HG03025 (cell line): ENCODE measurements around the gene SH3GL1.

Experiments
- ATAC-seq: cut with Tn5 transposase; IDR thresholded peaks from one replicate; pipeline ENCODE4 v1.9.1; 2021; ENCODE audit warnings: mild to moderate bottlenecking, moderate library complexity; ENCODE audit not compliant: unreplicated experiment, low FRiP score

Gene SH3GL1, protein sequence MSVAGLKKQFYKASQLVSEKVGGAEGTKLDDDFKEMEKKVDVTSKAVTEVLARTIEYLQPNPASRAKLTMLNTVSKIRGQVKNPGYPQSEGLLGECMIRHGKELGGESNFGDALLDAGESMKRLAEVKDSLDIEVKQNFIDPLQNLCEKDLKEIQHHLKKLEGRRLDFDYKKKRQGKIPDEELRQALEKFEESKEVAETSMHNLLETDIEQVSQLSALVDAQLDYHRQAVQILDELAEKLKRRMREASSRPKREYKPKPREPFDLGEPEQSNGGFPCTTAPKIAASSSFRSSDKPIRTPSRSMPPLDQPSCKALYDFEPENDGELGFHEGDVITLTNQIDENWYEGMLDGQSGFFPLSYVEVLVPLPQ

DNA sequence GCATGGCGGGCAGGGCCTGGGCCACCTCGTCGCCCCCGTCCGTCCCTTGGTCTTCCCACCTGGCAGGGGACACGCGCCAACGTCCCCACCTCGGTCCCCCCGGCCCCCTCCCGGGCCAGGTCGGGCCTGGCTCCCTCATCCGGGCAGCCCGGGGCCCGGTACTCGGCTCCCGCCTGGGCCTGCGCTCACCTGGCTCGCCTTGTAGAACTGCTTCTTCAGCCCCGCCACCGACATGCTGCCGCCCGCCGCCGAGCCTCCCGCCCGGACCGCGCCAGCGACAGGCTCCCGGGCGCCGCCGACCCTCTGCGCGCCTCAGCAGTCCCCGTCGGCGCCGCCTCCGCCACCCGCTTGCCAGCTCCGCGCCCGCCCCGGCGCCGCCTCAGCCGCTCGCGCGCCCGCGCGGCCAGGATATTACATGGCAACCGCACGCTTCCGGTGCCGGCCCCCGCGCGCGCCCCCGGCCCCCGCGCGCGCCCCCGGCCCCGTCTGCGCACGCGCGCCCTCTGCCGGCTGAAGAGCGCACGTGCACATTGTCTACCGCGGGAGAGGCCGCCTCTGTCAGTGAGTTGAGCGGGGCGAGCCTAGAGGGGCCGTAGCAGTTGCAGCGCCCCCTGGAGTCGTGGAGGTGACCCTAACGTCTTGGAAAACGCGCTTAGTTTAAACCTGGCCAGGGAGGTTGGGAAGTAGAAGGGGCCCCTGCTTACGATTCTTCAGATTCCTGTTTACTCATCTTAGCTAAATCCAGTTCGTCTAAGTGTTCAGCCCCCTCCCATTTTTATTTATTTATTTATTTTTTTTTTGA, at the start of gene SH3GL1:
Gene SH3GL1 (minus strand): TSS at position 413 of the 802 bp plus-strand sequence. CDS start 179 bp downstream, at position 234.
- peak; percentile 46 for ATAC-seq

DNA sequence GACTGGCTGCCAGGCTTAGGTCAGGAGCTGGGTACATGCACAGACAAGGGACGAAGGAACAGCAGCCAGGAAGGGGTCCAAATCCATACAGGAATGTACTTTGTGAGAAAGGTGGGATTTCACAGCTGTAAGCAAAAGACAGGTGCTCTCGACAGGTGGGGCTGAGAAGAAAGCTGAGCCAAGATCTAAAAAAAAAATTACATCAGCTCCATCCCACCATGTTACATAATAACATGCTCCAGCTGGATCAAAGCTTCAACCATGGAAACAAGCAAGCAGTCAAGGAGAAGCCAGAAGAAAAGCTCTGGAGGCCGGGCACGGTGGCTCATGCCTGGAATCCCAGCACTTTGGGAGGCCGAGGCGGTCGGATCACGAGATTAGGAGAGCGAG, 49.3 kb upstream of the SH3GL1 start:
- ATAC-seq = no peak

DNA sequence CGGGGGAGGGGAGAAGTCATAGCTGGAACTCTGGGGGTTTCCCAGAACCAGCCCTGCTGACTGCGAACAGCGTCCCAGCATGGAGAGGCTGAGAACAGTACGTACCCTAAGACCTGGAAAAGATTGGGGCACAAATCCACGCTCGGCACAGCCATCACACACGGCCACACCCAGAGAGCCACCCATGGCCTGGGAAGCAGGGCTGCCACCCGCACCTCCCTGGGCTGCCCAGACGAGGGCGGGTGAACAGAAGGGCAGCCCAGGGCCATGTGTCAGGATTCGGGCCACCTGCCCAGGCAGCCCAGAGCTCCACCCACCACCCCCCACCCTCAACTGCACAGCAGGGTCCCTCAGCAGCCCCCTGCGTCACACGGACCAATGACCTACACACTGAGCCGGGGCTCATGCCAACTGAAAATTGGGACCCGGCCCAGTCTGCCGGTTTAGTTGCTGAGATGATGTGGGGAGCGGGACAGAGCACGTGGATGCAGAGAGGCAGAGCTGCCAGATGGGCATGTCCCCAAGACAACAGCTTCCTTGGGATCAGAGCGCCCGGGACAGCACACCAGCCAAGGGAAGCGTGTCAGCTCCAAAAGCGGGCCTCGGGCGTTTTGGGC, 48.8 kb upstream of the SH3GL1 start:
- no peak for ATAC-seq

DNA sequence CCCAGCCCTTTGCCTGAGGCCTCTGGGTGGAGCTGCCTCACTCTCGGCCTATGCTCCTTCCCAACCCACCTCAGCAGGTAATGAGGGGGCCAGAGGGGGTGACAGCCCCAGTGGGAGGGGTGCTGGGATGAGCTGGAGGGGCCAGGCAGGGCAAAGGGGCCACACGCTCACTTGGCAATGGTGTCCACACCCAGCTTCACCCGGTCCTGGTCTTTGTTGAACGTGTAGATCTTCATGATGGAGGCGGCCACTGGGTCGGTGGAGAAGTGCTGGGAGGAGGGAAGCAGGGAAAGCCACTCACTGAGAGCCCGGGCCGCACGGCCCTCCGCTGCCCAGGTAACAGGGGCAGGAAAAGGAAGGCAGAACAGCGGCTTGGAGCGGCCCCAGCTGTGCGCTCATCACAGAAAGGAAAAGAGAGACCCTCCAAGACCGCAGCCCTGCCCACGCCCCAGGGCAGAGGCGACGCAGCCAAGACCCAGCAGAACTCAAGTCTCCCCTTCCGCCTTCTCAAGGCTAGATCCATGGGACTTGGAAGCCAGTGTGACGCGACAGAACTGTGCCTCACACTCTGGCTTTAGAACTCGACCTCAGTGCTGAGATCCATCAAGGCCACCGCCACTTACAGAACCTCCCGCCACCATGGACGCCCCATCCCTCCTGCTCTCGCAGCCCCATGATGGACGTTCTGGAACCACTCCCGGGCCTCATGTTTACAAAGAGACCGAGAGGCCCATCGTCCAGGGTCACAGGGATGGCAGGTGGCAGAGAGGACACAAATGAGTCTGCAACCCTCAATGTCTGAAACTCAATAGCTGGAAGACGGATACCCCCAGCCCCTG, 48.0 kb upstream of the SH3GL1 start:
- ATAC-seq = no peak

DNA sequence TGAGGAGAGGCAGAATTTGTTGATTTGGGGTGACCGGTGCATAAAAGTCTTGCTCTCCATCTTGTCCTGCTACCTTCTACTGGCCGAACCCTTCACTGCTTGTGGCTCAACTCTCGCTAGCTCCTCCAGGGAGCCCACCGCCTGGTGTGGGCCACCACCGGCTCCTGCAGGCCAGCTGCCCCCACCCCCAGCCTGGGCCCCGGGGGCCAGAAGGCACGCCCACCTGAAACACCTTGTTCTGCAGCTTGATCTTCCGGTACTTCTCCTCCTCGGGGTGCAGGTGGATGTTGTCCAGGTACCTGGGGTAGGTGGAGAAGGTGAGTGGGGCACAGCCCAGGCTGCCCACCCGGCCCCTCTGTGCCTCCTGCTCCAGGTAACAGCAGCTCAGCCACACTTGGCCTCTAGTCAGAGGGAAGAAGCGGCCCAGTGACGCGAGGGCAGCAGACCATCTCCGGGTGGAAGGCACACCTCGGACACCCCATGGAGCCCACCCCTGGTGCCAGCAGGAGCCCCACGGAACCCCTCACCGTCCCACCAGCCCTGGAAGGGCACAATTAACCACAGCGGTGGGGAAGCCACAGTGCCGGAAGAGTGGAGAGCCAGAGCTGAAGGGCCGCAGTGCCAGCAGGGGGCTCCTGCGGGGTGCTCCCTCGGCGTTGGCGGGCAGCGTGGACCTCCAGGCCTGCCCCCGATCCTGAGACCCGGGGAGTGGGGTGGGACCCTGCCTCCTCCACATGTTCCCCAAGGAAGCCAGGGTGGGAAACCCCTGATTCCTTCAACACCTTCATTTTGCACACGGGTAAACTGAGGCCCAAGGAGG, 47.2 kb upstream of the SH3GL1 start:
- no peak for ATAC-seq

DNA sequence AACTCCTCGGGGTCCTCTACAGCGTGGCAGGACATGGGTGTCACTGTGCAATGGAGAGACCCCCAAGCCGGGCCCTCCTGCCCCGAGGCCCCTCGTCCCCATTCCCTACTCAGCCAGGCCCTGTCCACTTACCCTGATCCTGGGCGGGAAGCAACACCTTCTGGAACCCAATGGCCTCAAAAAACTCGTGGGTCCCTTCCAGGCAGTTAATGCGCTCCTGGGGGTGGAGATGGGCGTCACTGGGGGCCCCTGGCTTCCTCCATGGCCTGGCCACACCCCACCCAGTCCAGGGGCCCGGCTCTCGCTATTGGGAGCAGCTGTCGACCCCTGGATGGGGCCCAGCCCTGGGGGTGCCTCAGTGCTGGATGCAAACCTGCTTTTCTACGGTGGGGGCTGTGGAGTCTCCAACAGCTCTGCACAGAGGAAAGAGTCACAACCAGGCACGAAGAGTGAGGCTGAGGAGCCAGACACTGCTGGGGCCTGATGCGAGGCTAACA, 46.4 kb upstream of the SH3GL1 start:
- ATAC-seq = no peak

DNA sequence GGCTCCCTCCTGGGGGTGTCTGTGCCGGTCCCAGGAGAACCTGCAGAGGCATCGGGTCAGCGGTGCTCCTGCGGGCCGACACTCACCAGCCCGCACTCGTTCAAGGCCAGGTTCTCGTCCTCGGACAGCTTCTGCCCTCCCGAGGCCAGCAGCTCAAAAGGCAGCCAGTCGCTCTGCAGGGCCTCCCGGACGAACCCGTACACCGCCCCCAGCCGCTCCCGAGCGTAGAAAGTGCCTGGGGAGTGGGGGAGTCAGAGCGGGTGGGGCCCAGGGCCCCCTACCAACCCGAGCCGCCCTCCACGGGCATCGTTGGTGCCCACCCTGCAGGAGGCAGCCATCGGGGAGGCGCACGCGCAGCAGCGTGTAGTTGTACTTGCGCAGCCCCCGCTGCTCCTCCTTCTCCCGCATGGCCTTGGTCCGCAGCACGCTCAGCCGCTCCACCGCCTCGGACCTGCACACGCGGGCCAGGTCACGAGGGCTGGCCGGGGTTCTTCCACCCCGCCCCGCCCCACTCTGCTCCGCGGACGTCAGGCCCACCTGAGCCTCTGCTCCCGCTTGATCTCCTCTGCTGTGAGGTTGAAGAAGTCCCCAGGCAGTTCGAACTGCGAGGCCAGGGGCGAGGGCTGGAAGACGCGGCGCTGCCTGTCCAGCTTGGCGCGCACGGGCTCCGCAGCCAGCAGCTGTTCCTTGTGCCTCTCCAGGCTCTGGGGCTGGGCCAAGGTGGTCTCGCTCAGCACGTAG, 45.8 kb upstream of the SH3GL1 start:
- ATAC-seq = no peak

DNA sequence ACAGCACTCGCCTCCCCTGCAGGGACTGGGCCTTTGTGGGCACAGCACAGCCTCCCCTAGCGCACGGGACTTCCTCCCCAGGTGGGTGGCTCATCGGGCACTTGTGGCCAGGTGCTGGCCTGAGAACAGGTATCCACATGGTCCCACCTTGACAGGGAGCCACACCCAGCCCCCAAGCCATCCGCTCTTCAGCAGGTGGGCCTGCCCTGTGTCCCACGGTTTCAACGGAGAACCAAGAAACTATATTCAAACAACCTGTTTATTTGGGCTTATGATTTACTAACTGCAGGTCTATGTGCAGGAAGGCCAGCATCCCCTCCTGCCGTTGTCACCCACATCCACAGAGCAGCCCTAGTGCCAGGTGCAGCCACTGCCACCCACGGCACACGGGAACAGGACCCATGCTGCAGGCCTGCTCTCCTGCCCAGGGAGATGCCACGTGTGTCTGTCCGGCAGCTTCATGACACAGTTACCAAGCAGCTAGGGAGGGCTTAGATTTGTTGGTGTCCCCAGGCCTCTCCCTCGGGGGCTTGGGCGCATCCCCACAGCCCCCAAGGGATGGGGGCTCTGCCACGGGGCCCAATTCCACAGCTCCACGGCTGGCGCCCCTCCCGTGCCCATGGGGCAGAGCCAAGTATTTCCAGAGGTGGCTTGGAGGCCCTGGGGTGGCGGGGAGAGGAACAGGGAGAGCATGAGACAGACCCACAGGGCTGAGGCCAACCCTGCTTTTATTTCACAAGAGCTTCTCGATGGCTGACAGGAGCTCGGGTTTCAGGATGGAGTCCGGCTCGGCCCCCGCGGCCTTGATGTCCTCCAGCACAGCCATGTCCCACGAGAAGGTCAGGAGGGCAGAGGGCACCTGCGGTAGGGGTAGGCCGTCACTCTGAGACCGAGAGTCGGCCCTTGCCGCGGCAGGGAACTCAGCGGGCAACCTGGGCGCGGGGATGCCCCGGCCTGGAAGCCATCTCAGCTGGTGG, 44.7 kb upstream of the SH3GL1 start:
- no peak for ATAC-seq

DNA sequence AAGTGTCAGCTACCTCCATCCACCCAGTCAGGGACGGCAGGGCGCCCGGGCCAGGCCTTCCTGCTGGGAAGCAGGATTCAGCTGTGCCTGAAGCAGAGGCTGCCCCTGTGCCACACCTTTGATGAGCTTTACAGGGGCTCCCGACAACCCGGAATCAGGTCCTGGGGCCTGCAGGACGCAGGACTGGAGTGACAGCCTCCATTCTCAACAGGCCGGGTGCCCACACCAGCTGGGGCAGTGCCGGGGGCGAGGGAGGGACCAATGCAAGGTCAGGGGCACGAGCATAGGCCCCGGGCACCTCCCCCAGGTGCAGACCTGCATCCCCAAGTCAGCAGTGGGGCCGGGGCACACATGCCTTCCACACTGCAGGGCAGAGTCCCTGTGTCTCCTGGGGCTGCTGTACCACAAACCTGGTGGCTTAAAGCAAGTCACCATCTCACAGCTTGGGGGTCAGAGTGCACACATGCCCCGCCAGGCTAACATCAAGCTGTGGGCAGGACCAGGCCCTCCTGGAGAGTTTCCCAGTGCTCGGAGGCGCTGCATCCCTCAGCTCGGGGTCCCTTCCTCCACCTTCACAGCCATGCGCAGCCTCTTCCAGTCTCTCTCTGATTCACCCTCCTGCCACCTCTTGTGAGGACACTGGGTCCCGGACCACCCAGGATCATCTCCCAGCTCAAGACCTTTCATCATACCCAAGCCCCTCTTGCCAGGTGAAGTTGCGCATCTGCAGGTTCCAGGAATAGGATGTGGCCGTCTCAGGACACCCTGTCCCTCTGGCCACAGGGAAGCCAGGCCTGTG, 43.8 kb upstream of the SH3GL1 start:
- ATAC-seq = no peak

DNA sequence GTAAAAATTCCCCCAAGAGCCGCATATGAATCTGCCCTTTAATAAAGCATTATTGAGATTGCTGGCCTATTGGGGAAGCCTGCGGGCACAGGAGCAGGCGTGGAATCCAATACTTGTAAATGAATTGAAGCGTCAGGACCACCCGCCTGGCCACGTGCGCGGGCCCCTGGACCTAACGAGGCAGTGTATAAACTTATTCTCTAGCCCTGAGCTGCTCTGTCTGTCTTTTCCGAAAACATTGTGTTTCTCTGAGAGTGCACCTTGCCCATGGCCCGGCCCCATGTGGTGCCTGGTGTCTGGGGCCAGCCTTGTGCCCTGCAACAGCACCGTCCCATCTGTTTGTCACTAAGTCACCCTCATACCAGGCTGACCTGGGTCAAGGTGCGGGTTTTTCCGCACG, 42.8 kb upstream of the SH3GL1 start:
- ATAC-seq = no peak

DNA sequence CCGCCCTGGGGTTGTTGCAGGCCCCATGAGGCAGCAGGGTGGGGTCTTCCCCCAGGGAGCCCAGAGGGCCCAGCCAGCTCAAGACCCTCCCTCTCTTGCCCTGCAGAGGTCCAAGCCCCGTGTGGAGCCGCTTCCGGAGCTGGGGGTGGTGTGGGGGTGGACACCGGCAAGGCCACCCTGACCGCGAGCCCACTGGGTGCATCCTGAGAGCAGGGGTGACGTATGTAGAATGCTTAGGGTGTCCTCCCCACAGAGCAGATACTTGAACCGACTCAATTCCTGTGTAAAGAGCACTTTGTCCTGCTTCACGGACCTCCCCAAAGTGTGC, 42.4 kb upstream of the SH3GL1 start:
- no peak for ATAC-seq

DNA sequence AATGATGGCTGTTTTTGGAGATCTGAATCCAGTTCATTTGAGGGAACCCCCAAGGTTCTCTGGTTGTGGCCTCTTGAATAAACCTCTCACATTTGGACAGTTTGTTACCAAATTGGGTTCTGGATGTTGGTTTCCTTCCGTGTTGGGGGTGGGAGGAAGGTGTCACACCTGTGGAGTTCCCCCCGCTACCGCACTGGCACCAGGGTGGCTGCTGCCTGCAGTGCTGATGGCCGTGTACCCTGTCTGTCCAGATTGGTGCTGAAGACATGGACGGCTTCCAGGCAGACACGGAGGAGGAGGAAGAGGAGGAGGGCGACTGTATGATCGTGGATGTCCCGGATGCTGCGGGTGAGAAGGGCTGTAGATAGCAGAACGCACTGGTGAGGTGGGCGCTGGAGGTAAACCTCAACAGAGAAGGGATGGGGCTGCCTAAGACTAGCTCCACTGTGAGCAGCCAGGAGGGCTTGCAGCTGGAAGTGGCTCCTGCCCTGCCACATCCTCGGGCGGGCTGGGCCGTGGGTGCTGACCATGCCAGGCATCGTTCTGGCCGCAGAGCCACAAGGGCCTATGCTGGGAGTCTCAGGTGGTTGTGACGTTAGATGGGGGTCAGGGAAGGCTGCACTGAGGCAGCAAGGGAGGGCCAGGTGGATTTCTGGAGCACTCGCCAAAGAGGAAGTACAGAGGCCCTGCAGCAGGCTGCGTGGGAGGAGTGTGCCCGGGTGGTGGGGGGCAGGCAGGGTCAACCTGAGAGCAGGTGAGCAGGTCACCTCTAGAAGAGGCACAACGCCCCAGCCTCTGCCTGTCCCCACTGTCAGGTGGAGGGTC, 41.9 kb upstream of the SH3GL1 start:
- no peak for ATAC-seq

DNA sequence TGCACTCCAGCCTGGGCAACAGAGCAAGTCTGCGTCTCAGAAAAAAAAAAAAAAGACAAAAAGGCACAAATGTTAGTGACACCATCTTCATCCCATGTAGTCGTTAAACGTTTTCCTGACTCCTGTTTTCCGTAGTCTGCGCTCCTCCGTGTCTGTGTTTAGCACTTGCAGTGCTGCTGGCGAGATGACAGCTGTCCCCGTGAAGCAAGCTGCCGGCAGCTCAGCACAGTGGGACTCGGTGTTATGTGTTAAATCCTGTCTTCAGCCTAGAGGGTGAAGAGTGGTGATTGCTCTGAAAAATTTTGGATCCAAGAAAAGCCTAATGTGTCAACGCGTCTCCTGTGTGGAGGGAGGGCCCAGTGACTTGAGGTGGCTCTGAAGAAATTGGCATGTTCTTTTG, 38.9 kb upstream of the SH3GL1 start:
- no peak for ATAC-seq

DNA sequence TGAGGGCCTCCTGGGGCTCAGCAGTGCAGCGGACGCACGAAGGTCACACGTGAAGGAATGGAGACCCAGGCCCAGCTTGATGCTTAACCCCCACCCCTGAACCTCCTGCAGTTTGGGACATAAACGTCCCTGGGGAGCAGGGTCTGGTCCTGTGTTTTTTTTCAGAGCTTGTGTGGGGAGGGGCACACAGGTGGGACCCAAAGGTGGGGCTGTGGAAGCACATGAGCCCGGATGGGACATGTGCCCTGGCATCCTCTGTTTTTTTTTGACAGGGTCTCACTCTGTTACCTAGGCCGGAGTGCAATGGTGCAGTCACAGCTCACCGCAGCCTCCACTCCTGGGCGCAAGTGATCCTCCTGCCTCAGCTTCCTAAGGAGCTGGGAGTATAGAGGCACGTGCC, 36.8 kb upstream of the SH3GL1 start:
- no peak for ATAC-seq

DNA sequence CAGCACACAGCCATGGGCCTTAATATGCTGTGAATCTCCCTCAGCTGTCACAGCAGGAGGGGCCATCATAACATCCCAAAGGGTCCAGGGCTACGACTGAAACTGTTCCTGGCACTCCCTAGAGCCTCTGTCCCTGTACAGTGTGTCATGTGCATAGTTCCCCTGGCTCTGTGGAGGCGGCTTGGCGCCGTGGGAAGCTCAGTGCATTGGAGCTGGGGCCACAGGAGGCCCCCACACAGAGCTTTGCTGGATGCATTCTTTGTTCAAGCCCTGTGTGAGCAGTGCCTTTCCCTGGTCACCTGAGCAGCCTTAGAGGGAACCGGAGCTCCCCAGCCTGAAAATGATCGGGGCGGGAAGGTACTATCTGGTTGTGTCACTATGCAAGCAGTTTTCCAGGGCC, 35.9 kb upstream of the SH3GL1 start:
- no peak for ATAC-seq

DNA sequence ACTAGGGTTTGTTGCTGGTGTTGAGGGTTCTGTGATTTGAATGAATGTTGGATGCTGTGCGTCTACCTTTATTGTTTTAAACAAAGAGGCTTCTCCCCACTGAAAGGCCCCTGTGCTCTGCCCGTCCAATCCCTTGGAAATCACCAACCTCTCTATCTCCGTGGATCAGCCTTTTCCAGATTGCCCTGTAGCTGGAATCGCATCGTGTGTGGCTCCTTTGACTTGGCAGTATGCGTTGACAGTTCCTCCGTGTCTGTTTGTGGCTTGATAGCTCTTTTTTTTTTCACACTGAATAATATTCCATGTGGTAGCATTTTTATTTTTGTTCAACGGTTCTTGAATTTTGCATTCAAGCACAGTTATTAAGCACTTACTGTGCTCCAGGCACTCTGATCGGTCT, 34.0 kb upstream of the SH3GL1 start:
- no peak for ATAC-seq
